H9 (cell line): ENCODE results near the gene THRB. TPM values are rescaled to one million over a fixed set of nuclear protein-coding genes. Genes with fewer than 3 reads are reported as not detected.

Source experiments
- DNase-seq: peaks from one replicate; pipeline ENCODE4 v3.0.0-alpha.2; 2017
- H2AFZ ChIP-seq: one replicate; pipeline ENCODE4 v1.6.1; 2013; ENCODE audit warnings: mild to moderate bottlenecking, low read length, control low read depth, moderate library complexity
- H2AK5ac ChIP-seq: 2 replicates; pipeline ENCODE4 v1.6.1; 2013; ENCODE audit warnings: low read length, control low read depth, mixed read lengths; ENCODE audit not compliant: insufficient read length
- H2BK120ac ChIP-seq: one replicate; pipeline ENCODE4 v1.6.1; 2013; ENCODE audit warnings: low read depth, mild to moderate bottlenecking, low read length, control low read depth, inconsistent platforms; ENCODE audit not compliant: poor library complexity, severe bottlenecking
- H2BK12ac ChIP-seq: 2 replicates; pipeline ENCODE4 v1.6.1; 2013; ENCODE audit warnings: low read length, control low read depth, mixed read lengths, low read depth; ENCODE audit not compliant: insufficient read length
- H2BK15ac ChIP-seq: 2 replicates; pipeline ENCODE4 v1.6.1; 2013; ENCODE audit warnings: low read depth, low read length, control low read depth
- H2BK20ac ChIP-seq: one replicate; pipeline ENCODE4 v1.6.1; 2013; ENCODE audit warnings: low read depth, mild to moderate bottlenecking, low read length, control low read depth, inconsistent platforms; ENCODE audit not compliant: poor library complexity, severe bottlenecking
- H2BK5ac ChIP-seq: 2 replicates; pipeline ENCODE4 v1.6.1; 2013; ENCODE audit warnings: low read length, control low read depth, mixed read lengths; ENCODE audit not compliant: insufficient read length
- H3K14ac ChIP-seq: 2 replicates; pipeline ENCODE4 v1.6.1; 2013; ENCODE audit warnings: low read length, control low read depth; ENCODE audit not compliant: insufficient read depth
- H3K18ac ChIP-seq: 2 replicates; pipeline ENCODE4 v1.6.1; 2013; ENCODE audit warnings: low read depth, mild to moderate bottlenecking, mixed read lengths, low read length, control low read depth; ENCODE audit not compliant: insufficient read length
- H3K23ac ChIP-seq: 2 replicates; pipeline ENCODE4 v1.6.1; 2013; ENCODE audit warnings: low read length, control low read depth, mixed read lengths, low read depth; ENCODE audit not compliant: insufficient read length
- H3K23me2 ChIP-seq: 2 replicates; pipeline ENCODE4 v1.6.1; 2013; ENCODE audit warnings: low read depth, mild to moderate bottlenecking, mixed read lengths, low read length, control low read depth; ENCODE audit not compliant: insufficient read length, poor library complexity, severe bottlenecking
- H3K27ac ChIP-seq: 2 replicates; pipeline ENCODE4 v1.5.1; 2013; ENCODE audit warnings: low read length, control low read depth, mixed read lengths, low read depth; ENCODE audit not compliant: insufficient read length
- H3K27me3 ChIP-seq: 2 replicates; pipeline ENCODE4 v1.6.1; 2013; ENCODE audit warnings: low read length, control low read depth, inconsistent platforms; ENCODE audit not compliant: insufficient read depth
- H3K4ac ChIP-seq: 2 replicates; pipeline ENCODE4 v1.6.1; 2013; ENCODE audit warnings: low read depth, mild to moderate bottlenecking, control low read depth, inconsistent platforms, low read length, moderate library complexity
- H3K4me1 ChIP-seq: 2 replicates; pipeline ENCODE4 v1.6.1; 2013; ENCODE audit warnings: low read length, control low read depth, inconsistent platforms; ENCODE audit not compliant: insufficient read depth
- H3K4me2 ChIP-seq: 2 replicates; pipeline ENCODE4 v1.6.1; 2013; ENCODE audit warnings: low read length, control low read depth, mixed read lengths; ENCODE audit not compliant: insufficient read length, insufficient read depth
- H3K56ac ChIP-seq: 2 replicates; pipeline ENCODE4 v1.6.1; 2013; ENCODE audit warnings: low read depth, mild to moderate bottlenecking, mixed read lengths, low read length, control low read depth; ENCODE audit not compliant: insufficient read length
- H3K79me1 ChIP-seq: 2 replicates; pipeline ENCODE4 v1.6.1; 2013; ENCODE audit warnings: low read depth, mild to moderate bottlenecking, moderate library complexity, low read length, control low read depth, inconsistent platforms; ENCODE audit not compliant: insufficient read depth, poor library complexity, severe bottlenecking
- H3K79me2 ChIP-seq: 2 replicates; pipeline ENCODE4 v1.6.1; 2013; ENCODE audit warnings: low read length, control low read depth, inconsistent platforms; ENCODE audit not compliant: insufficient read depth
- H3K9ac ChIP-seq: 2 replicates; pipeline ENCODE4 v1.6.1; 2013; ENCODE audit warnings: low read length, control low read depth, mixed read lengths; ENCODE audit not compliant: insufficient read length; ENCODE audit errors: extremely low read depth
- H3K9me3 ChIP-seq: one replicate; pipeline ENCODE4 v1.6.1; 2013; ENCODE audit warnings: low read depth, low read length, inconsistent platforms; ENCODE audit not compliant: control insufficient read depth
- H3T11ph ChIP-seq: one replicate; pipeline ENCODE4 v1.6.1; 2013; ENCODE audit warnings: mild to moderate bottlenecking, low read length, control low read depth, inconsistent platforms
- H4K20me1 ChIP-seq: one replicate; pipeline ENCODE4 v1.6.1; 2013; ENCODE audit not compliant: control insufficient read depth, insufficient read length, insufficient read depth
- H4K5ac ChIP-seq: 2 replicates; pipeline ENCODE4 v1.6.1; 2013; ENCODE audit warnings: low read depth, mild to moderate bottlenecking, mixed read lengths, low read length, control low read depth; ENCODE audit not compliant: insufficient read length
- H4K8ac ChIP-seq: replicated peaks from 2 replicates; pipeline ENCODE4 v1.6.1; 2013; ENCODE audit warnings: low read length, control low read depth, mixed read lengths, low read depth; ENCODE audit not compliant: insufficient read length
- H4K91ac ChIP-seq: 2 replicates; pipeline ENCODE4 v1.6.1; 2013; ENCODE audit warnings: low read depth, mild to moderate bottlenecking, moderate library complexity, mixed read lengths, low read length, control low read depth; ENCODE audit not compliant: insufficient read length
- H3K27ac Mint-ChIP-seq, 3 experiments: 2 replicates in 2 of 3; 3 replicates in 1 of 3; pipeline ENCODE4 v1.8.0; 2020 to 2021; ENCODE audit warnings: mixed read lengths in 3 of 3, mild to moderate bottlenecking in 1 of 3, moderate library complexity in 1 of 3
- H3K27me3 Mint-ChIP-seq: 2 replicates; pipeline ENCODE4 v1.8.0; 2021; ENCODE audit warnings: low read depth, mild to moderate bottlenecking, moderate library complexity, mixed read lengths
- H3K36me3 Mint-ChIP-seq, 3 experiments: 2 replicates in 2 of 3; 3 replicates in 1 of 3; pipeline ENCODE4 v1.8.0; 2020 to 2021; ENCODE audit warnings: low read depth in 3 of 3, mixed read lengths in 3 of 3; ENCODE audit not compliant: insufficient read depth in 1 of 3
- H3K4me1 Mint-ChIP-seq, 2 experiments: 2 replicates each; pipeline ENCODE4 v1.8.0; 2020; ENCODE audit warnings: mixed read lengths in 2 of 2
- H3K4me3 Mint-ChIP-seq, 2 experiments: 2 replicates in 1 of 2; 3 replicates in 1 of 2; pipeline ENCODE4 v1.8.0; 2020 to 2021; ENCODE audit warnings: mild to moderate bottlenecking in 2 of 2, mixed read lengths in 2 of 2, moderate library complexity in 1 of 2
- H3K9me3 Mint-ChIP-seq, 2 experiments: 2 replicates in 1 of 2; 3 replicates in 1 of 2; pipeline ENCODE4 v1.8.0; 2020; ENCODE audit warnings: mild to moderate bottlenecking in 2 of 2, mixed read lengths in 2 of 2, moderate library complexity in 1 of 2
- WGBS: extraction: QIAGEN DNeasy Blood & Tissue Kit; methylation state at CpG from one replicate; pipeline ENCODE4 v1.1.7; 2013; ENCODE audit warnings: missing lambda C conversion rate, low lambda C conversion rate, mixed read lengths; ENCODE audit not compliant: insufficient read length; ENCODE audit errors: extremely low coverage; 5-methylcytosine and 5-hydroxymethylcytosine counted together
- total RNA-seq: library from RNA; stranded (reverse); gene quantifications from 2 replicates; pipeline ENCODE4 v1.2.1, GENCODE V29; 2021
- TF ChIP-seq, protein P1 (sequence below): fragments of 200-600 bp; sonication (generic); conservative IDR thresholded peaks from 3 replicates; pipeline ENCODE4 v1.8.0; 2021; ENCODE audit warnings: antibody characterized with exemption, mild to moderate bottlenecking

Gene THRB
- total RNA-seq, 1 experiment from 2014 or later: 8.6 TPM

DNA sequence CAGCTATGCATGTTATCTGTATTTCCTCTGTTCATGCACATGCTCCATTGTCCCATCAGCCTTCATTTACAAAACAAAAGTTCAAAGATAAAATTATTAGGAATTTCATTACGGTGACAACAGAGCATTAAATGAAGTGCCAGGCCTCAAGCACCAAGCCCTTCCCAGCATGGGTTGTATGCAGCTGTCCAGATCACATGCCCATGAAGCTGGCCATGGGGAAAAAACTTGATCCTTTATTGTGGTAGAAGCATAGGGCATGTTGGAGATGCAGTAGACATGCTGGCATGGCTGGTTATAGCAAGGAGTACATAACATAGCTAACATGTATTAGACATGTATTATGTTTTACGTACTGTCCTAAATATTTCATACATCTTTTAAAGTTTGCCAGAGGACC is 4.1 kb upstream of the THRB start:
- Histone ChIP-seq H3K18ac (no peak overlapping the region), H3K27me3 (no peaks in the 10 kb centered on the region; the same call in 1 of the 2 replicates), H2BK12ac (no peak overlapping the region), H3K79me2 (no peaks in the 10 kb centered on the region), H3K4me2 (peak overlapping the region; percentile 0), H2BK120ac (no peak overlapping the region), H4K91ac (no peak overlapping the region), H2BK20ac (no peak overlapping the region), H2BK15ac (no peak overlapping the region), H3K14ac (no peak overlapping the region), H3K56ac (no peak overlapping the region), H3K4ac (no peak overlapping the region), H3K23me2 (peaks cover 14% of the 10 kb centered on the region), H3K79me1 (no peaks in the 10 kb centered on the region), H2AK5ac (no peak overlapping the region), H4K5ac (no peak overlapping the region), H2BK5ac (no peak overlapping the region), H4K8ac (no peak overlapping the region), H3K9me3 (no peaks in the 10 kb centered on the region), H2AFZ (no peak overlapping the region), H3K27ac (no peak overlapping the region), H4K20me1 (no peaks in the 10 kb centered on the region), H3K9ac (no peak overlapping the region), H3K4me1 (peaks cover 14% of the 10 kb centered on the region; the same call in 1 of the 2 replicates), H3K23ac (no peak overlapping the region), H3T11ph (no peak overlapping the region)
- no peaks in the 10 kb centered on the region for H3K36me3 Mint-ChIP-seq
- no peaks in the 10 kb centered on the region for H3K9me3 Mint-ChIP-seq
- H3K27me3 Mint-ChIP-seq: peaks cover 21% of the 10 kb centered on the region
- TF ChIP-seq, protein P1, sequence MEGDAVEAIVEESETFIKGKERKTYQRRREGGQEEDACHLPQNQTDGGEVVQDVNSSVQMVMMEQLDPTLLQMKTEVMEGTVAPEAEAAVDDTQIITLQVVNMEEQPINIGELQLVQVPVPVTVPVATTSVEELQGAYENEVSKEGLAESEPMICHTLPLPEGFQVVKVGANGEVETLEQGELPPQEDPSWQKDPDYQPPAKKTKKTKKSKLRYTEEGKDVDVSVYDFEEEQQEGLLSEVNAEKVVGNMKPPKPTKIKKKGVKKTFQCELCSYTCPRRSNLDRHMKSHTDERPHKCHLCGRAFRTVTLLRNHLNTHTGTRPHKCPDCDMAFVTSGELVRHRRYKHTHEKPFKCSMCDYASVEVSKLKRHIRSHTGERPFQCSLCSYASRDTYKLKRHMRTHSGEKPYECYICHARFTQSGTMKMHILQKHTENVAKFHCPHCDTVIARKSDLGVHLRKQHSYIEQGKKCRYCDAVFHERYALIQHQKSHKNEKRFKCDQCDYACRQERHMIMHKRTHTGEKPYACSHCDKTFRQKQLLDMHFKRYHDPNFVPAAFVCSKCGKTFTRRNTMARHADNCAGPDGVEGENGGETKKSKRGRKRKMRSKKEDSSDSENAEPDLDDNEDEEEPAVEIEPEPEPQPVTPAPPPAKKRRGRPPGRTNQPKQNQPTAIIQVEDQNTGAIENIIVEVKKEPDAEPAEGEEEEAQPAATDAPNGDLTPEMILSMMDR: no peak
- H3K27ac Mint-ChIP-seq: no peak overlapping the region
- H3K4me1 Mint-ChIP-seq: peaks cover 37 to 39% of the 10 kb centered on the region in 2 experiments
- no peak overlapping the region for H3K4me3 Mint-ChIP-seq
- WGBS: no CpG with 5 or more reads among the region's 2 CpGs
- DNase-seq: no peak
